HCT116 (cell line): ENCODE measurements around the gene TENM4.

Source experiments
- CEBPB ChIP-seq: IDR thresholded peaks from 2 replicates; pipeline ENCODE4 v1.6.1; 2012; ENCODE audit warnings: low read depth
- CTCF ChIP-seq, 3 experiments: fragments of 200-600 bp in 1 of 3; sonication (generic) in 1 of 3; IDR thresholded peaks in 2 of 3; conservative IDR thresholded peaks in 1 of 3; 2 replicates each; pipeline ENCODE4 v1.5.1; 2012 to 2017; ENCODE audit warnings: low read depth in 2 of 3, low read length in 2 of 3, antibody characterized with exemption in 1 of 3, borderline replicate concordance in 1 of 3, control low read depth in 1 of 3, mild to moderate bottlenecking in 1 of 3, mixed read lengths in 1 of 3, mixed run types in 1 of 3, moderate library complexity in 1 of 3; ENCODE audit not compliant: insufficient read depth in 1 of 3
- EZH2 ChIP-seq: fragments of 200-600 bp; sonication (generic); IDR thresholded peaks from 2 replicates; pipeline ENCODE4 v1.6.1; 2017; ENCODE audit warnings: antibody characterized with exemption, mixed run types
- EZH2phosphoT487 ChIP-seq: fragments of 200-600 bp; IDR thresholded peaks from 2 replicates; pipeline ENCODE4 v1.6.1; 2018; ENCODE audit warnings: antibody characterized with exemption, borderline replicate concordance
- POLR2AphosphoS5 ChIP-seq: IDR thresholded peaks from 2 replicates; pipeline ENCODE4 v1.6.1; 2011; ENCODE audit warnings: mild to moderate bottlenecking, low read depth, low read length, moderate library complexity
- RAD21 ChIP-seq: IDR thresholded peaks from 2 replicates; pipeline ENCODE4 v1.6.1; 2012; ENCODE audit warnings: low read depth, mild to moderate bottlenecking
- REST ChIP-seq: IDR thresholded peaks from 2 replicates; pipeline ENCODE4 v1.6.1; 2012; ENCODE audit warnings: low read depth
- SIN3A ChIP-seq: IDR thresholded peaks from 2 replicates; pipeline ENCODE4 v1.6.1; 2012; ENCODE audit warnings: low read depth
- ZFX ChIP-seq: fragments of 450-650 bp; IDR thresholded peaks from 2 replicates; pipeline ENCODE4 v1.6.1; 2017
- ZNF274 ChIP-seq: fragments of 200-500 bp; sonication (Bioruptor generic); IDR thresholded peaks from 2 replicates; pipeline ENCODE4 v1.6.1; 2014; ENCODE audit warnings: mild to moderate bottlenecking, low read depth, low read length, inconsistent platforms

GRCh38 chr11:79428406-79428805, 12.4 kb downstream of the TENM4 start:
- TF ChIP-seq CTCF (IDR thresholded peaks at IDR 0.05 in 2 of 3, conservative IDR thresholded peaks at IDR 0.05 in 1 of 3; ENCODE audit: borderline replicate concordance in 1 of 3, insufficient read depth in 1 of 3, low read depth in 2 of 3, low read length in 2 of 3) (no peak), REST (no peak), ZNF274 (no peak), RAD21 (no peak), CEBPB (no peak), EZH2 (no peak), ZFX (no peak), POLR2AphosphoS5 (no peak), EZH2phosphoT487 (no peak), SIN3A (no peak)
